ENCODE data around the gene CDH24.

The CDH24 gene

DNA sequence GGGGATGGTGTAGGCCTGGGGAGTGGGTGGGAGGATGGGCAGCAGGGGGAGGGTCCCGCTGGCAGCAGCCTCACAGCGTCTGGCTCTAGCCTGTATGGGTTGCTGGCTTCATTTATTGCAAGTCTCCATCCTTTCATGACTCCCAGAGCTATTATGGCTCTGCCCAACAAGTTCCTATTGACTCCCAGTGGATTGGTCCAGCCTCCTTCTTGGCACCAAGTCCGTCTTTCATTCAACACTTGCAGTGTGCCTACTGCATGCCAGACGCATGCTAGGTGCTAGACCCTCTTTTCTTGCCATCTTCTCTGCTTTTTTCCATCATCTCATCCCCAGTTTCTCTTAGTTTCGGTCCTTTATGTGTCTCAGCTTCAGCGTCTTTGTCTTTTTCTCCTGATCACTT lies 14.2 kb downstream of the CDH24 start:
- no peak for DNase-seq (ENCODE audit: low read depth)

DNA sequence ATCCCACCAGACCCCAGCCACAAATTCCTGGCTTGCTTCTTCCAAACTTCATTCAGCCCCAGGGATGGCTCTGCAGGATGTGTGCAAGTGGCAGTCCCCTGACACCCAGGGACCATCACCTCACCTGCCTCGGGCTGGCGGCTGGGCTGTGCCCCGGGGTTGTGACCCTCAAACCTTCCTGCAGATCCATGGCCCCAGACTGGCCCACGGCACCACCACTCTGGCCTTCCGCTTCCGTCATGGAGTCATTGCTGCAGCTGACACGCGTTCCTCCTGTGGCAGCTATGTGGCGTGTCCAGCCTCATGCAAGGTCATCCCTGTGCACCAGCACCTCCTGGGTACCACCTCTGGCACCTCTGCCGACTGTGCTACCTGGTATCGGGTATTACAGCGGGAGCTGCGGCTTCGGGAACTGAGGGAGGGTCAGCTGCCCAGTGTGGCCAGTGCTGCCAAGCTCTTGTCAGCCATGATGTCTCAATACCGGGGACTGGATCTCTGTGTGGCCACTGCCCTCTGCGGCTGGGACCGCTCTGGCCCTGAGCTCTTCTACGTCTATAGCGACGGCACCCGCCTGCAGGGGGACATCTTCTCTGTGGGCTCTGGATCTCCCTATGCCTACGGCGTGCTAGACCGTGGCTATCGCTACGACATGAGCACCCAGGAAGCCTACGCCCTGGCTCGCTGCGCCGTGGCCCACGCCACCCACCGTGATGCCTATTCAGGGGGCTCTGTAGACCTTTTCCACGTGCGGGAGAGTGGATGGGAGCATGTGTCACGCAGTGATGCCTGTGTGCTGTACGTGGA lies 15.0 kb downstream of the CDH24 start, which contains the start of gene PSMB11:
TSS of gene PSMB11 (plus strand) at position 51 of the 804 bp plus-strand sequence. CDS start at position 65, 14 bp downstream.
- no peak for DNase-seq (ENCODE audit: low read depth)

DNA sequence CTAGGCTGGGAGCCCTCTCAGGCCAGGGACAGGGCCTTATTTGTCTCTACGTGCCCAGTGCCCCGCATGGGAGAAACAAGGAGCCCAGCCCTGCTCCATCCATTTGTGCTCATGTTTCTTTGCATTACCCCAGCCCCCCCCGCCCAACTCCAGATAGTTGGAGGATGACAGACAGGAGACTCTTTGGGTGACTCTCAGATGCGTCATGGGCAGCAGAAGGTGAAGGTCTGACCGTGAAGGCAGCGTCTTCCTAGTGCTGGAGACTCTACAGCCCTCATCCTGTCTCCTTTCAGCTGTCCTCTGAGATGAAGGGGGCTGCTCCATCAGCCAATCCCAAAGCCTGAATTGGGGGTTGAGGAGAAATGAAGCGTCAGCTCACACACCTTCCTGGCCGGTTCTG lies 15.6 kb downstream of the CDH24 start:
- DNase-seq (ENCODE audit: low read depth) = no peak

DNA sequence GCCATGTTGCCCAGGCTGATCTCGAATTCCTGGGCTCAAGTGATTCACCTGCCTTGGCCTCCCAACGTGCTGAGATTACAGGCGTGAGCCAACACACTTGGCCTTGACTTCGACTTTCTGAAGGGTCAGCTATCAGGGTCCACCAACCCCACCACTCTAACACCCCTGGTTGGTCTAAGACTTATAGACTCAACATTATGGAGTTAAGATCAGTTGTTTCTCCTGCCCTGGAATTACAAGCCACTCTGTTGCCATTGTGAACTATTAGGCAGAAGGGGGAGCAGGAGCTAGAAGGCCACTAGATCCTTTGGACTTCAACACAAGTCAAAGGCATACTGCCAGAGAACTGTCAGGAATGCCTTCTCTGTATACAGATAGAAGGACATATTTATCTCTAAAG lies 17.2 kb downstream of the CDH24 start:
- DNase-seq (ENCODE audit: low read depth) = no peak

DNA sequence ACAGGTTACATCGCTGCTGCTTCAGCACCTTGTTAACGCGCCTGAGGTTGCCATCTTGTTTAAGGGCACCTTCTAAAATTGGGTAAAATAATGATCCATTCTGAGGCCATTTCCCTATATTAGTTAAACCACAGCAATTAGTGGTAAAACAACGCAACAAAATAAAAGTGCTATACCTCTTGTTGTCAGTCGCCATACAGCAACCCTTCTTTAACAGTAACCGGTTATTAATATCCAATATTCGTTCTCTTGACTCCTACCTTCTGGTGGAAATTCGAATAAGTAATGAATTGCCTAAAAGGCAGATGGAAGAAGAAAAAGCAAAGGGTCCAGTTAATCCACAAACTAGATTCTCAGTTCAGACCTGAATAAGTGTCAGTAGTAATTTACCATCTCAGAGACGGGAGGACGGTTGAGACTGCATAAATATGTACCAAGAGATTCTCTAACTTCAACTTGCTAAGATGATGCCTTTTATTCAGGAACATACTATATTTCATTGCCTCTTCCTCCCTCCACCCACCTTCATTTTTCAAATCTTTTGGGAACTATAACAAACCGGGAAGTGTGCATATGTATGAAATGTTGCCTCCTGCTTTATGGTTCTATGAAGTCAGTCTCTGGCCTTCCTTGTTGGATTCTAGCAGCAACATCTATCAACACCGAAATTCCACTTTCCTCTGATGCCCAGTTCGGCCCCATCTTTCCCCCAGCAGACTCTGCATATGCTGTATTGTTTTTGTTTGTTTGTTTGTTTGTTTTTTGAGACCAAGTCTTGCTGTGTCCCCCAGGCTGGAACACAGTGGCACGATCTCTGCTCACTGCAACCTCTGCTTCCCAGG lies 21.8 kb downstream of the CDH24 start:
- DNase-seq (ENCODE audit: low read depth) = no peak

DNA sequence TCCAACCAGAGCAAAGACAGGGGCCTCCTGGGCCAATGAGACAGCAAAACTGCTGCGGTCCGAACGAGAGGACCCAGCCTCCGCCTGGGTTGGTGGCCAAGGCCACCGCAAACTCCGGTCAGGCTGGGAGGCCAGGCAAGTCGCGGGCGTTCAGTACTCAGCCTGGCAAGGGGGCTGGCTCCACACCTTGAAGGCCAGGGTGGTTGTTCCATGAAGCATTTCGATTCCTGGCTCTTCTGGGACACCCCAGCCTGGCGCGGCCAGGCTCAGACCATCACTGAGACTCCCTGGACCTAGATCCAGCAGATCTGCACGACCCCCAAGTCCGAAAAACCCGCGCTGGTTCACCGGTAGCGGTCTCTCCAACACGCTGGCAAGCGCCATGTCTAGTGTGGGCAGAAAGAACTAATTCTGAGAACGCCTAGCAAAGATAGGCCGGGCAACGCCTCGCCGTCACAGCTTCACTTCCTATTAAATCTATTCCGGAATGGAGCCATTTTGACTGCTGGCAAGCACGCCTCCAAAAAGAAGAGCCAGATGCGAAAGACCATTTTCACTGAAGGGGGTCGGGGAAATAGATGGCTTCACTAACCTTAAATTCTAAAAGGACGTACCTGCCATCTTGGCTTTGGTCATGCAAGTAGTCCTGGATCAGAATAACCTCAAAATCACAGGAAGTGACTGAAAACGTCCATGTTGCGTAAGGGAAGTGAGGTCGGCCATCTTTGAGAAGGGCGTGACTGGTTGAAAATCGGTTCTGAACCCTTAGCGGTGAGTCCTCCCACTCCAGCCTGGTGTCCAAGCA lies 22.6 kb downstream of the CDH24 start, which contains the start of gene PSMB5:
TSS of gene PSMB5 (minus strand) at position 403 of the 805 bp plus-strand sequence. CDS start at position 384, 19 bp downstream.
- DNase-seq (ENCODE audit: low read depth) = peak; percentile 91

DNA sequence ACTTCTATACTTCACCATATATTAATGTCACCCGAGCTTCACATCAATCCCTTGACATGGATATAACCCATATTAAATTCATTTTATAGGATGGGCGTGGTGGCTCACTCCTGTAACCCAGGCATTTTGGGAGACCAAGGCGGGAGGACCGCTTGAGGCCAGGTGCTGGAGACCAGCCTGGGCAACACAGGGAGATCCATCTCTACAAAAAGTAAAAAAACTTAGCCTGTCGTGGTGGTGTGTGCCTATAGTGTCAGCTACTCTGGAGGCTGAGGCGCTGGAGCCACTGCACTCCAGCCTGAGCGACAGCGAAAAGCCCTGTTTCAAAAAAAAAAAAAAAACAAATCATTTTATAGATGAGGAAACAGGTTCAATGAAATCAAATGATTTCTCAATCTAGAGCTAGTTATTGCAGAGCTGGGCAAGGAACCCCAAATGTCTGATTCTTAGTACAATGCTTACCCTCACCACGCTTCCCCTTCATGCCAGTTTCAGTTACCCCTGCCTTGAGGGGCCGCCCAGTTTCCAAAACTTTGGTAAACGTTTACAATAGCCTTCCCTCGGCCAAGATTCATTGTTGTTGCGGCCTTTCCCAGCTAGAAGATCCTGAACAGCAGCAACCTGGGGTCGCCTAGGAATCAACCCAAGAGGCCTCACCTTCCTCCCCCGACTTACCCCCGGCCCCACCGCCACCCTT lies 23.4 kb downstream of the CDH24 start:
- DNase-seq (ENCODE audit: low read depth) = no peak

DNA sequence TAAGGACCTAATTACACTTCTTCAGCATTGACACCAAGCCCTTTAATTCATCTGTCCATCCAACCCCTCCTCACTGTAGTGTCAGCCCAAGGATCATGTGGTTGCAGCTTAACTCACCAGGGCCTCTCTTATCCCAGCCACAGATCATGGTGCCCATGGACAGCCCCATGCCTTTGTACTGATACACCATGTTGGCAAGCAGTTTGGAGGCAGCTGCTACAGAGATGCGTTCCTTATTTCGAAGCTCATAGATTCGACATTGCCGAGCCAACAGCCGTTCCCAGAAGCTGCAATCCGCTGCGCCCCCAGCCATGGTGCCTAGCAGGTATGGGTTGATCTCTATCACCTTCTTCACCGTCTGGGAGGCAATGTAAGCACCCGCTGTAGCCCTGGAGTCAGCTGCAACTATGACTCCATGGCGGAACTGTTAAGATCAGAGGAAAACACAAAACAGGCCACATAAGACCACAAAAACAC lies 24.0 kb downstream of the CDH24 start:
- DNase-seq (ENCODE audit: low read depth) = no peak

DNA sequence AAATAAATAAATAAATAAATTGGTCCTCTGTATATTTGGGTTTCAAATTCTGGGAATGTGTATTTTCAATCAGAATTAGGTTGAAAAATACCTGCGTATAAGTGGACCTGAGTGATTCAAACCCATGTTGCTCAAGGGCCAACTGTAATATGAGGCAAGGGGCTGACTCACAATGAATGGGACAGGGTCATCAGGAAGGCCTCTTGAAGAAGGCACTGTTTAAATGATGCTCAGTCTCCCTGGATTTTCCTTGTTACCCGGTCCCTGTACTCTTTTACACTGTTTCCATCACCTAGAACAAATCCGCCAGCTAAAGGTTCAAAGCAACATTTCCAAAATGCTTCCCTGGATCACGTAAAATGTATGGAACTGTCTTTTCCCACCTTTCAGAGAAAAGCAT lies 26.4 kb downstream of the CDH24 start:
- DNase-seq (ENCODE audit: low read depth) = no peak

DNA sequence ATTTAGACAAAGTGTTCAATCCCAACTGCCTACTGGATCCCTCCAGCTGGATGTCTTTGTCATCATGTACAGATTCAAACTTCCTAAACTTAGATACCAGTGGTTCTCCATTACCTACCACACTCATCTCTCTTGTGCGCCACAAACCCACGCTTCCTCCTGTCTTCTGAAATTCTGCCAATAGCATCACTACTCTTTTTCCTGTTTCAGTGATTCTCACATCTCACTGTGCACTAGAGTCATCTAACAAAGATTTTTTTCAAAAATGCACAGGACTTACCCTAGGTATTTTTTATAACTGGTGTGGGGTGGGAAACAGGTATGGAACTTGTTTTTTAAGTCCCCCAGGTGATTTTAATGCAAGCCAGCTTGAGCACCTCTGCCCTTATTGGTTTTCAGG lies 28.5 kb downstream of the CDH24 start:
- DNase-seq (ENCODE audit: low read depth) = no peak

DNA sequence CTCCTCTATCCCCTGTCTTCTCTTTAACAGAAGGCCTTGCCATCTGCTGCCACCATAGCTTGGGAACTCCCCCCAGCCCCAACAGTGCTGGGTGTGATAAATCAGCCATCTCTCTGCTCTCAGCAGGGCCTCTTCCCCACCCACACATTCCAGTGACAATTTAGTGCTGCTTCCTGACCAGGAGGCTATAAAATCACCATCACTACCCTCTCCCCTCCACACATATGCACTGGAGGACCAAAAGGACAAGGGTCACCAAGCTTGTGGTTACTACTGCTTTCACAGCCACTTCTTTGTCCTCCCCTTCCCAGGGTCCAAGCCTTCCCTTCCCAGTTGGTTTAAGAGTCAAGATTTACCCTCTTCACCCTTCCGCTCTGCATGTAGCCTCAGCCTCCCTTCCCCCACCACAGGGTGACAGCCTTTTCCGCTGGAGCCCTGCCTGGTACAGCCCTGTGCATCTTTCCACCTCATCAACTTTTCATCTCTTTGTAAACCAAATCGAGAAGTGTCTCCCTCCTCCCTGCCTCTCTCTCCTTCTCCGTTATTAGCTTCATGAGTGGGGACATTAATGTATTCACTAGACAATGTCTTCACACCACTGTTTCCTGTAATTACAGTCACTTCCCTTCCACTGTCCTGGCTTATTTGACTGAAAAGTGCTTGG lies 32.0 kb downstream of the CDH24 start:
- DNase-seq (ENCODE audit: low read depth) = no peak

DNA sequence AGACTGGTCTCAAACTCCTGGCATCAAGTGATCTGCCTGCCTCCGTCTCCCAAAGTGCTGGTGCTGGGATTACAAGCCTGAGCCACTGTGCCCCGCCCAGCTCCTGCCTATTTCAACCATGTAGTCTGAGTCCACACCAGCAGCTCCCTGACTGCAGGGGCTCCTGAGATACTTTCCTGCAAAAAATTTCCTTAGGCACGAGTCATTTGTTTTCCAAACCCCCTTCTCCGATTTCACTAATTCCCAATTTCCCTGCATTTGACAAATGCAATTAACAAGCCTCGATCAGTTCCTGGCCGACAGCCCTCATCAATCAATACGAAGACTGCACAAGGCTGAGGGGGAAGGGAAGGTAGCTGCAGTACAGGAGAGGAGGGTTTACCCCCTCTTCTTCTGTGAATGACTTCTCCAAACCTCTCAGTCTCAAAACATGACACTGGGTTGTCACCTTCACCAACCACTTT lies 32.7 kb downstream of the CDH24 start:
- no peak for DNase-seq (ENCODE audit: low read depth)

DNA sequence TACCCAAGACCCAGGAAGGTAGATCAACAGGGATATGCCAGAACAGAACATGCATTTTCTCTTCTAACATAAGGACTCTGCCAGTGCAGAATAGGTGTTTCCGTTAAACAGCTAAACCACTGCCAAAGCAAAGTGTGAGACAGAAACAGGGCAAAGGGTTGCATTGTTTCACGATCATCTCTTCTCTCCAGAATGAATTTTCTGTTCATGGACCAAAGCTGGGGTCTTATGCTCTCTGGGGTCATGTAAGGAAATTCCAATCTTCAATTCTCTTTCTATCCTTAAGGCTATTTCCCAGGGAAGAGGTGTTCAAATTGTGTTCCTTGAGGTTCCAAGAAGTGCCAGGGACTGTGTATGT lies 33.5 kb downstream of the CDH24 start:
- DNase-seq (ENCODE audit: low read depth) = no peak

DNA sequence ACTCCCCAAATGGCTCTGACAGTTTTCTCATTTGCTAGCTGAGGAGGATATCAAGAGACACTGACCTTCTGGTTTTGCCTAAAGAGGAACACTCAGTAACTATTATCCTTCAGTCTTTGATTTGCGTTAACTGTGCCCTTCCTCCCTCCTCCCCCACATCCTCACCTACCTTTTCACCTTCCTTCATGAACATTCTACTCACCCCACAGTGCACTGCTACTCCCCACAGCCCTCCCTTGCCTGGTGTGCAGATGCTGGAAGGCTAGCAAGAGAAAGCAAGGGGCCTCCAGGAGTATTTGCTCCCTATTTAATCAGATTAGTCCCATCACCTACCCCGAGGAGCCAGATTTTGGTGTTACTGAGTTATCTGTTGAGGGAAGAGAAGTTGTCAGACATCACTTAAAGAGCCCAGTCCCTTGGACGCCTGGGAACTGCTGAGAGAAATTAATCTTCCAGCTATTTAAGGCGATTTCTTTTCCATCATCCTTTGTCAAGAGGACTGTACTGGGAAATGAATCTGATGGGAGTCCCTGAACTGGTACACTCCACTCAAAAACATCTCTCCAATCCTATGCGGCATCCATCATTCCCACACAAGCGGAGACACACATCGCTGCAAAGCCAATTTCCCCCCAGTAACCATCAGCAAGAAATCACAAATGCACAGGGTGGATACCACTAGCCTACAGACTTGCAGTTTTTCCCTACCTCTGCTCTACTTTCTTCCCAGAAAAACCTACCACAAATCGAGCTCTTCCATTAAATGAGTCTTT lies 34.1 kb downstream of the CDH24 start:
- DNase-seq (ENCODE audit: low read depth) = no peak

DNA sequence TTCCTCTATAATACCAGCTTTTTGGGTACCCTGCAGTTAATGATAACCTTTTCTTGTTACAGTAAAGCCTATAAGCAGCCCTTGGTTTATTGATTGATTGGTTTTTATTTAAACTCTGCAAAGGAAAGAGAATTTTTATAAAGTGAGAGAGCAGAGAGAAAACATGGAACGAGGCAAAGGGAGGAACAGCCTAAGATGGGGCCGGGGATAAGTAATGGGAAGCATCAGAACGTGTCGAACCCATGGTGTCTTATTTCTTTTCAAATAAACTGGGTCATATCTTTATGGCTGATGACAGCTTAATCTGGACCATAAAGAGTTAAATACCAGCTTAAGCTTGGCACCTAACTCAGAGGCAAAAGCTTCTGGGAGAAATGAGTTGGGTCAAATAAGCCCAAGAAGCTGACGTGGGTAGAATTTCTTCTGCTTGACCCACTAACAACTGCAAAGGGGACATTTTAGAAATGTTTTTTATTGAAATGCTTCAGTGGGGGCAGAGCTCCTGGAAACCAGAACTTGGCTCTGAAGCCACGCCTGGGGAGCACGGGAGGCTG lies 35.4 kb downstream of the CDH24 start:
- DNase-seq (ENCODE audit: low read depth) = no peak

DNA sequence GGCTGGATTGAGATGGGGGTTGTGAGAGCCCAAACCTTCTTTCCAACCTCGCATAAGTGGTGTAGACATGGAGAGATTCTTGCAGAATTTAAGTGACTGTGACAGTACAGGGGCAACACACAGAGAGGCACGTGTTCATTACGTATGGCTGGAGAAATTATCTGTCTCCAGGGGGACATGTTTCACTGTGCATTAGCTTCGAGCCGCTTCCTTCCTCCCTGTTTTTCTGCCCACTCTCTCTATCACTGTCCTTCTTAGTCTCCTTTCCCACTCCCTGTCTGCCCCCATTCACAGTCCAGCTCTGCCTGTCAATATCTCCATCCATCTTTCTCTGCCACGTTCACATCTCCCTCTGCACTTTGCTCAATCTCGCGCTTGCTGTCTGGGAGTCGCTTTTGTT lies 35.9 kb downstream of the CDH24 start:
- no peak for DNase-seq (ENCODE audit: low read depth)

DNA sequence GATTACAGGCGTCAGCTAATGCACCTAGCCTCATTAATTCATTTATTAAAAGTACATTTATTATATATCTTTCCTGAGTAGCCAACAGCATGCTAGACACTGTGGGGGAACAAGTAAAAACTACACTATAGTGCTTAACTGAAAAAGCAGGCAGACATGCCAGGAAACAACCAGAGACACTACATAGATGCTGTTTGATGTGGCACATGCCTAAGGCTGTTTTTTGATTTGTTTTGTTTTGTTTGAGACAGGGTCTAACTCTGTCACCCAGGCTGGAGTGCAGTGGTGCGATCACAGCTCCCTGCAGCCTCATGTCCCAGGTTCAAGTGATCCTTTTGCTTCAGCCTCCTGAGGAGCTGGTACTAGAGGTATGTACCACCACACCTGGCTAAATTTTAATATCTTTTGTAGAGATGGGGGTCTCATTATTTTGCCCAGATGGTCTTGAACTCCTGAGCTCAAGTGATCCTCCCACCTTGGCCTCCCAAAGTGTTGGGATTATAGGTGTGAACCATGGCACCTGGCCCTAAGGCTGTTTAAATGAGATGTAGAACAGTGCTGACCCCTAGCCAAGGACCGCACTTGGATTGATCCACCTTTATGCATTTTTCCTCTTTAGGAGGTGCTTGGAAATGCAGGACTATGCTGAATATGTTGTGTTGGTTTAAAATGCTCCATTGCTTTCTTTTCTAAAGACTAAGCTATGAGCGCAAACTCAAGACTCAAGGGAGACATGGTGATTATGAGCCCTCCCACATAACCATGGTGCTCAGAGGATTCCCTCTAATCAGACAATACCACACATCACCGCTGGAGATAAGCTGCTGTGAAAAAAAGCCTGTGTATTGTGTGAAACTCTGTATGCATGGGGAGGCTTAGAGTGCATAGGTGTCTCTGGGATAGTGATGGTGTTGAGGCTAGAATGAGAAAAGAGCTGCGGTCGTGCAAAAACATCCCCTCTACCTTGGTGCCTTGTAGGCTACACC lies 36.9 kb downstream of the CDH24 start:
- DNase-seq (ENCODE audit: low read depth) = no peak

DNA sequence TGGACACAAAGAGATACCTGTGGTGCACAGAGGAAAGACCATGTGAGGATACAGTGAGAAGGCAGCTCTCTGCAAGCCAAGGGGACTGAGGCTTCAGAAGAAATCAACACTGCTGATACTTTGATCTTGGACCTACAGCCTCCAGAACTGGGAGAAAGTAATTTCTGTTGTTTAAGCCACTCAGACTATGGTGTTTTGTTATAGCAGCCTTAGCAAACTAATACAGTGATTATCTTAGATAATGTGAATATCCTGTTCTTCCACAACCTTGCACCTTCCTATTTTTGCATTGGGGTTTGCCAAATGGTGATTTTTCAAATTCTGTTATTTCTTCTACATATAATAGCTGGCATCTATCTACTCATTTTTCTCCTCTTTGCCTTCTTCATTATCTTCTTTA lies 39.2 kb downstream of the CDH24 start:
- no peak for DNase-seq (ENCODE audit: low read depth)

DNA sequence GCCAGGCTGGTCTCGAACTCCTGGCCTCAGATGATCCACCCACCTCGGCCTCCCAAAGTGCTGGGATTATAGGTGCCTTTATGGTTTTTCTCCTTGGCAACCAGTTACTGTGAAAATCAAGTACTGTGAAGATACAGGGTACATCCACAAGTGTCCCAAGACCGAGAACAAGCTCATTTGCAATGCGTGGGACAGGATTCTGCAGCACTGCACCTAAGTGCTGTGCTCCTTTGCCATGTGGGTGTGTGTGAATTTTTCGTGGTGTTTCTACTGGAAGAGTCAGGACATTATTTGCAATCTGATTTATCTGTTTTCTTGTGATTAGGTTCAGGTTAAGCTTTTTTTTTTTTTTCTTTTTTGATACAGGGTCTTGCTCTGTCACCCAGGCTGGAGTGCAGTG lies 40.2 kb downstream of the CDH24 start:
- DNase-seq (ENCODE audit: low read depth) = no peak
